Effector CD8-positive, alpha-beta T cell (primary cell): ENCODE measurements around the gene HAUS7.

Experiments
- DNase-seq: peaks from one replicate; lab custom pipeline; 2025; lab: John Stamatoyannopoulos, UW

The HAUS7 gene

GRCh38 chrX:153499341-153499740, 29.0 kb upstream of the HAUS7 start:
- DNase-seq: no peak

- no peak for DNase-seq
Observed at GRCh38 chrX:153498453-153498852, 28.1 kb upstream of the HAUS7 start.

GRCh38 chrX:153496590-153496959, 26.2 kb upstream of the HAUS7 start:
- DNase-seq: no peak

DNA sequence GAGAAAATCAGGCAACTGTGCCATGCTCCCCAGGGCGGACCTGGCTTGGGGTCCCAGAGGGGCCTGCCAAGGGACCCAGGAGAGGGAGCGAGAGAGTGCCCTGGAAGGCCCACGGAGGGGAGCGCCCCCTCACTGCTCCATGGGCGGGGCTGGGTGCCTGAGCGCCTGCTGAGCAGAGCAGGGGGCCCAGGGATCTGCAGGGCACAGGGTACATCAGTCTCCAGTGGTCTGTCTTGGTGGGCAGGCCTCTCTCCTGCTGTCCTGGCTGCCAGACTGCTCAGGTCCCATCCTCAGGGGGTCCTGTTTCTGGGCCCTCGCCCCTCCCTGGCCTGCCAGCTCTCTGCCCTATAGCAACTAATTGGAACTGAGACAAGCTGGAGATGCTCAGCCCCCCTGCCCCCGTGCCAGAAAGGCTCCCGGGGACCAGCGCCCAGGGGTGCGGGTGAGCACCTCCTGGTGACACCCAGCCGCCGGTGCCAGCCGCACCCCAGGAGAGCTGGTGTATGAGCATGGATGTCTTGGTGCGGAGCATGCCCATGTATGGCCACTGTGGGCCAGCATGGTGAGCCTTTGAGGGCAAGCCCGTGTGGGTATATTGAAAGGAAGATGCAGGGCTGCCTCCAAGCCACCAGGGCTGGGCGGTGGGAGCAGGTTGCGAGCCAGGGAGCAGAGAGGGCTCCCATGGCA, 25.7 kb upstream of the HAUS7 start:
- DNase-seq: no peak

GRCh38 chrX:153495362-153495751, 25.0 kb upstream of the HAUS7 start:
- no peak for DNase-seq

DNA sequence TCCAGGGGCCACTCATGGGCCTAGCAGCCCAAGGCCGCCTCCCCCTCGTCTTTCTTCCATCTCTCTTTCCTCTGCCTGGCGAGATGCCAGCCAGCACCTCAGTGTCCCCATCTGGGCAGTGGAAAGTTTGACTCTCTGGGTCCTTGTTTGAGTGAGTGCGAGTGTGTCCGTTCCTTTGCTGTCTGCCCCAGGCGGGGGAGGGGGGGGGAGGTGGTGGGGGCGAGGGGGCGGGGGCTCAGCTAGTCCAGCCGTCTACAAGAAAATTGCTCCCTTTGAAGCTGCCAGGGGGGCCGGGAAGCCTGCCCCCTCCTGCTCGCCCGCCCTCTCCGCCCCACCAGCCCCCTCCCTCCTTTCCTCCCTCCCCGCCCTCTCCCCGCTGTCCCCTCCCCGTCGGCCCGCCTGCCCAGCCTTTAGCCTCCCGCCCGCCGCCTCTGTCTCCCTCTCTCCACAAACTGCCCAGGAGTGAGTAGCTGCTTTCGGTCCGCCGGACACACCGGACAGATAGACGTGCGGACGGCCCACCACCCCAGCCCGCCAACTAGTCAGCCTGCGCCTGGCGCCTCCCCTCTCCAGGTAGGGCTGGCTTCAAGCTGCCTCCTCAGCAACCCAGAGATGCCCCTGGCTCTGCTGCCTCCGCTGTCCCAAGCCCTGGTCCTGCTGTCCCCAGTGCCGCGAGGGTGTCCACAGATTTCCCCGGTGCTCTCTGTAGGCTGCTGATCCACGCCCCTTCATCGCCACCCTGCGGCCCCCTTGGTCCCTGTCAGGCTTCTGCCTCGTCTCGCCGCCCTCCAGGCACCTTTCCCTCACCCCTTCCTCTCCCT, 24.4 kb upstream of the HAUS7 start, which contains the start of gene BGN:
Gene BGN, plus strand, starts transcription at position 440 of the 821 bp plus-strand sequence. CDS start 9,652 bp downstream, outside the sequence.
- DNase-seq: no peak

DNA sequence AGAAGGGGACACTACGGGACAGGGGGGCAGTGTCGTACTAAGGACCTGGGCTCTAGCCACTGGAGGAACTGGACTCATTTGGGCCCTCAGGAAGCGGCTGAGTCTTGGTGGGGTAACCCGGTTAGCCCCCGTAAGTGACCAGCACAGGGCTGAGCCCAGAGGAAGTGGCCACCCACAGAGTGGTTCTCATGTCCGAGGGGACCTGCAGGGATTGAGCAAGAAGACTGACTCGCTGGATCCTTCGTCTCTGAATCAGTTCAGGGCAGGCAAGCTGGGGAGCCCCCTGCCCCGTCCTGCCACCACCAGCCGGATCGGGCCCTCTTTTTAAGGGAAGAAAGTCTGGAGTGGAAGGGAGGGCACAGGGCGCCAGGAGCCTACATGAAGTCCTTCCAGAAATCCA, 23.7 kb upstream of the HAUS7 start:
- DNase-seq: no peak

GRCh38 chrX:153493085-153493484, 22.7 kb upstream of the HAUS7 start:
- DNase-seq: no peak

GRCh38 chrX:153492543-153492942, 22.2 kb upstream of the HAUS7 start:
- no peak for DNase-seq

GRCh38 chrX:153491918-153492317, 21.5 kb upstream of the HAUS7 start:
- no peak for DNase-seq

DNA sequence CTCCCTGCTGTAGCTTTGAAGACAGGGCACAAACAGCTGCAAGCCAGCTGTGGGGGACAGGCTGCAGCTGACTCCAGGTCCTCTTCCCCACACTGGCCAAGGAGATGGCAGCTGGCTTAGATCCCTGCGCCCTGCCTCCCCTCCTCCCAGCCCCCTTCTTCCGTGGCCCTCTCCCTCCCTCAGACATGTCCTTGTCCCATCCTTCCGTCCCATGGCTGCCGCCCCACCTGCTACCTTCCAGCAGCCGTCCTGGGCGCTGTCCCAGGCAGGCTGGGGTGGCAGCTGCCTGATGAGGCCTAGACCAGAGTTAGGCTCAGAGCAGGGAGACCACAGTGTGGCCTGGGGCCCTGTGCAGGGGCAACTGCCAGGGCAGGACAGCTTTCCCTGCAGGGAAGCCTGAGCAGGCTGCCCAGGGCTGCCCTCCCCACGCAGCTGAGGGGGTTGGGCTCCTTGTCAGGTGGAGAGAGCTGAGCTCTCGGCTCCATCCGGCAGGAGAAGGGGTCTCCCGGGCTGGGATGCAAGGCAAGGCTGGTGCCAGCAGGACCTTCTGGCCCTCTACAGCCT, 21.1 kb upstream of the HAUS7 start:
- no peak for DNase-seq

DNA sequence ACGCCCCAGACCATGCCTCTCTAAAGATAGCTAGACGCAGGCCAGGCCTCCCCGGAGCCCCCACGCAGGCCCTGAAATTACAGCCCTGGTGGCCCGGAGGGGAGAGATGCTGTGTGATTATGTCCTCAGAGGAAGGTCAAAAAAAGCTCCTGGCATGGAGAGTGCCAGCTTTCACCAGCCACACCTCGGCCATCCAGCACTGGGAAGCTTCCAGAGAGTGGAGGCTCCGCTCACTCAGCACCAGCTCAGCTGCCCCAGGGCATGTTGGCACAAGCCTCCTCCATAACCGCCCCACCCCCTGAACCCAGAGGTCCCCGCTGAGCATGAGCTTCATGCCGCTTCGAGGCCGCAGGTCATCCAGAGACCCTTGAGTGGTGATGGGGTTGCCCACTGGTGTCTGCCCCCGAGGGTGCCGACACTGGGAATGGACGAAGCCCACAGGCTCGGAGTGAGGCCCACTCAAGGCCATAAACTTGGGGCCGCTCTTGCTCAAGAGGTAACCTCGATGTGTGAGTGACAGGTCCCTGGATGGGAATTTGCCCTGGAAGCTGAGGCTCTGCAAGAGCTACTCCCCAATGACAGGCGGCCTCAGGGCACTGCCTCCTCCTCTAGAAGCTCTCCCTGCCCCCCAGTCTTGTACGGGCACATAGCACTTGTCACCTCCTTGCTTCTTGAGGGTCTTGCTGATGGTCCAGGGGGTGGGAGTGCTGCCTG, 20.0 kb upstream of the HAUS7 start:
- DNase-seq: no peak

DNA sequence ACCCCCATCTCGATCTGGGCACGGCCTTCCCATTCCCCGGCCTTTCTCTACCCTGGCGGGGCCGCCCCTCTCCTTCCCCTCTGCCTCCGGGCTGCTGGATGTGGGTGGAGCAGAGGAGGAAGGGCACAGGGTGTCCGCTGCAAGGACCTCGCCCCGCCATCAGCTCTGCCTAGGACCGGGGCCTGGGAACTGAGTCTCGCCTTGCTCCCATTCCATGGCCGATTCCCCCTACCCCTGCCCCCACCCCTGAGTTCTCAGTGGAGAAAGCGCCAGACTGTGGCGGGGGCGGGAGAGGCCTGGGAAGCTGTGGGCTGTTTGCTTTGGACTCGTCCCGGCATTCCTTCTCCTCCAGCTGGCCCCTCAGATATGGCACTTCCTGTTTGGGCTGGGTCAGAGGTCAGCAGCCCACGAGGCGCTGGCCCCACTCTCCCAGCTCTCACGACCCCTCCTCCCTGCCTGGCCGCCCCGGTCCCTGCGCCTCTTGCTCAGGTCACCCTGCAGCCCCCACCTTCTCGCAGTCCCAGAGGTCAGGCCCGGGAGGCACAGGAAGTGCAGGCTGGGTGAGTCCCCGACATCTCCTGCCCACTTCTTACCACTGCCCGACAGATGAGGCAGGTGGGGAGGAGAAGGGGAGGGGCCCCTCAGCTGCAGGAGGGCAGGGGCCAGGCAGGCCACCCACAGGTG, 18.0 kb upstream of the HAUS7 start:
- DNase-seq: no peak

GRCh38 chrX:153487590-153488071, 17.3 kb upstream of the HAUS7 start:
- no peak for DNase-seq

- DNase-seq: no peak
Observed at GRCh38 chrX:153486171-153486570, 15.8 kb upstream of the HAUS7 start.

GRCh38 chrX:153485396-153486080, 15.2 kb upstream of the HAUS7 start:
- DNase-seq: no peak

DNA sequence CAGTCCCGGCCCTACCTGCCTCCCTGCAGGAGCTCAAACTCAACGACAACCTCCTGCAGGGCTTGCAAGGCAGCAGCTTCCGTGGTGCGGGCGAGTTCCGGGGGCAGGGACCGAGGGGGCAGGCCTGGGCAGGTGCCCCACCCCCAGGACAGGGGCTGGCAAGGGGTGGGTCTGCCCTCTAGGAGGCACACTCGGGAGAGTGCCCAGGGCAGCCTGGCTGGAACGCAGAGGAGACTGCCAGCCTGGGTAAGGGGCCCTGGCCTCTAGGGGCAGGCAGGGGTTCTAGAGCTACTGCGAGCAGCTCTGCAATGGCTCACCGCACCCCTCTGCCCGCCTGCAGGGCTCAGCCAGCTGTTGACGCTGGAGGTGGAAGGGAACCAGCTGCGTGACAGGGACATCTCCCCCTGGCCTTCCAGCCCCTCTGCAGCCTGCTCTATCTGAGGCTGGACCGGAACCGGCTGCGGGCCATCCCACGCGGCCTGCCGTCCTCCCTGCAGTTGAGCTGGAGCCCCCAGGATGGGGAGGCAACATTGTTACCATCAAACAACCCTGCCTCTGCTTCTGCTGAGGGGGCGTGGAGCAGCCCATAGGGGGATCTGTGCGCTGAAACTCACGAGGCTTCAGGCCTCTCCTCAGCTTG, 12.1 kb upstream of the HAUS7 start:
- DNase-seq: no peak

- DNase-seq: no peak
Observed at GRCh38 chrX:153481043-153481442, 10.7 kb upstream of the HAUS7 start.

DNA sequence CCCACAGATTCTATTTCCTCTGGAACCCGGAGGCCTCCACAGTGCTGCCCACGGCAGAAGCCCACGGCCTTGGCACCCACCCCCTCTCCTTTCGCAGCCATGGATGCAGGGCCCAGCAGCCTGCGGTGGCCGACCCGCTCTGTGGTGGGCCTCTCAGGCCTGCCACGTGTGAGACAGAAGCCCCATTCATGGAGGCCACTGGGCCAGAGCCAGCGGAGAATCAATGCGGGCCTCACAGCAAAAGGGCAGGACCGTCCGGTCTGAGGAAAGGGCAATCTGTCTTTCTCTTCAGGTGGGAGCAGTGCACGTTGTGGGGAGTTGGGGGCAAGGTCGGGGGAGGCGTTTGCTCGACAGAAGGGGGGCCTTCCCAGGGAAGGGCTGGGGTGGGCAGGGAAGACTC, 8.4 kb upstream of the HAUS7 start:
- DNase-seq: no peak

- no peak for DNase-seq
Observed at GRCh38 chrX:153477901-153478300, 7.5 kb upstream of the HAUS7 start.
